Activated naive CD4-positive, alpha-beta T cell treated with anti-CD3 and anti-CD28 coated beads, Interleukin-2, amount 10 ng/mL, durations not matched to agents 7 days and 5 days (primary cell): Measurements from ENCODE around the gene TEAD1.

Experiments used
- CTCF ChIA-PET: fragments of 350-600 bp; sonication (Branson Sonifier 250); formaldehyde crosslinking; loops from one replicate; lab custom pipeline; 2021; ENCODE audit warnings: antibody characterized with exemption; lab: Charles Lee
- DNase-seq: peaks from one replicate; pipeline ENCODE4 v3.0.0-alpha.2; 2020
- H3K27ac Mint-ChIP-seq: one replicate; pipeline ENCODE4 v1.8.0; 2021; ENCODE audit warnings: mild to moderate bottlenecking, moderate library complexity, mixed read lengths
- H3K27me3 Mint-ChIP-seq: one replicate; pipeline ENCODE4 v1.8.0; 2021; ENCODE audit warnings: mild to moderate bottlenecking, mixed read lengths
- H3K36me3 Mint-ChIP-seq: one replicate; pipeline ENCODE4 v1.8.0; 2021; ENCODE audit warnings: mixed read lengths
- H3K4me1 Mint-ChIP-seq: one replicate; pipeline ENCODE4 v1.8.0; 2021; ENCODE audit warnings: mixed read lengths
- H3K4me3 Mint-ChIP-seq: one replicate; pipeline ENCODE4 v1.8.0; 2021; ENCODE audit warnings: mild to moderate bottlenecking, moderate library complexity, mixed read lengths
- H3K9me3 Mint-ChIP-seq: one replicate; pipeline ENCODE4 v1.8.0; 2021; ENCODE audit warnings: mixed read lengths

Gene TEAD1

GRCh38 chr11:12769834-12770345 is 95.7 kb downstream of the TEAD1 start:
- H3K27me3 Mint-ChIP-seq = peaks cover 15% of the 10 kb centered on the region
- DNase-seq = no peak
- H3K27ac Mint-ChIP-seq = no peak overlapping the region
- H3K36me3 Mint-ChIP-seq = no peaks in the 10 kb centered on the region
- H3K4me3 Mint-ChIP-seq = no peak overlapping the region
- H3K9me3 Mint-ChIP-seq = no peaks in the 10 kb centered on the region
- H3K4me1 Mint-ChIP-seq = peaks cover 6% of the 10 kb centered on the region
- CTCF ChIA-PET = no interaction called here

GRCh38 chr11:12770435-12770834 is 96.2 kb downstream of the TEAD1 start:
- CTCF ChIA-PET = no interaction called here
- Mint-ChIP-seq H3K4me1 (peaks cover 6% of the 10 kb centered on the region), H3K36me3 (no peaks in the 10 kb centered on the region), H3K27ac (no peak overlapping the region), H3K9me3 (no peaks in the 10 kb centered on the region), H3K27me3 (peaks cover 14% of the 10 kb centered on the region), H3K4me3 (no peak overlapping the region)
- DNase-seq = no peak

- CTCF ChIA-PET = no interaction called here
- H3K4me1 Mint-ChIP-seq = peaks cover 6% of the 10 kb centered on the region
- no peak for DNase-seq
Measured at GRCh38 chr11:12770966-12771597, 96.9 kb downstream of the TEAD1 start.

GRCh38 chr11:12771875-12772274 is 97.7 kb downstream of the TEAD1 start:
- DNase-seq = no peak
- CTCF ChIA-PET = no interaction called here
- H3K27ac Mint-ChIP-seq = no peak overlapping the region

More at GRCh38 chr11:12770966-12771597, 96.9 kb downstream of the TEAD1 start:
- Mint-ChIP-seq H3K4me3 (no peak overlapping the region), H3K27ac (no peak overlapping the region), H3K9me3 (no peaks in the 10 kb centered on the region), H3K27me3 (peaks cover 14% of the 10 kb centered on the region), H3K36me3 (no peaks in the 10 kb centered on the region)

GRCh38 chr11:12772324-12772723 is 98.1 kb downstream of the TEAD1 start:
- Mint-ChIP-seq H3K4me3 (no peak overlapping the region), H3K27ac (no peak overlapping the region), H3K36me3 (no peaks in the 10 kb centered on the region), H3K9me3 (no peaks in the 10 kb centered on the region), H3K27me3 (peaks cover 10% of the 10 kb centered on the region), H3K4me1 (peaks cover 6% of the 10 kb centered on the region)
- CTCF ChIA-PET = no interaction called here
- DNase-seq = no peak

More at GRCh38 chr11:12771875-12772274, 97.7 kb downstream of the TEAD1 start:
- Mint-ChIP-seq H3K27me3 (peaks cover 12% of the 10 kb centered on the region), H3K4me1 (peaks cover 6% of the 10 kb centered on the region), H3K9me3 (no peaks in the 10 kb centered on the region), H3K36me3 (no peaks in the 10 kb centered on the region), H3K4me3 (no peak overlapping the region)

GRCh38 chr11:12773591-12773990 is 99.4 kb downstream of the TEAD1 start:
- Mint-ChIP-seq H3K4me1 (peaks cover 6% of the 10 kb centered on the region), H3K9me3 (no peaks in the 10 kb centered on the region), H3K4me3 (no peak overlapping the region), H3K27me3 (peaks cover 5% of the 10 kb centered on the region), H3K27ac (no peak overlapping the region), H3K36me3 (no peaks in the 10 kb centered on the region)
- DNase-seq = no peak
- CTCF ChIA-PET = no interaction called here

- H3K9me3 Mint-ChIP-seq = no peaks in the 10 kb centered on the region
- H3K27ac Mint-ChIP-seq = no peak overlapping the region
- peaks cover 6% of the 10 kb centered on the region for H3K4me1 Mint-ChIP-seq
- H3K4me3 Mint-ChIP-seq = no peak overlapping the region
- peaks cover 5% of the 10 kb centered on the region for H3K27me3 Mint-ChIP-seq
- CTCF ChIA-PET = no interaction called here
- no peak for DNase-seq
- no peaks in the 10 kb centered on the region for H3K36me3 Mint-ChIP-seq
Measured at GRCh38 chr11:12775955-12776354, 101.7 kb downstream of the TEAD1 start.

GRCh38 chr11:12777208-12777874 is 103.1 kb downstream of the TEAD1 start:
- no peaks in the 10 kb centered on the region for H3K9me3 Mint-ChIP-seq

GRCh38 chr11:12778240-12778905 is 104.2 kb downstream of the TEAD1 start:
- no peak overlapping the region for H3K27ac Mint-ChIP-seq
- no peaks in the 10 kb centered on the region for H3K4me1 Mint-ChIP-seq
- H3K9me3 Mint-ChIP-seq = no peaks in the 10 kb centered on the region
- no peaks in the 10 kb centered on the region for H3K36me3 Mint-ChIP-seq
- peaks cover 5% of the 10 kb centered on the region for H3K27me3 Mint-ChIP-seq
- H3K4me3 Mint-ChIP-seq = no peak overlapping the region
- CTCF ChIA-PET = no interaction called here
- no peak for DNase-seq

More at GRCh38 chr11:12777208-12777874, 103.1 kb downstream of the TEAD1 start:
- CTCF ChIA-PET = no interaction called here
- no peak overlapping the region for H3K4me3 Mint-ChIP-seq
- H3K27ac Mint-ChIP-seq = no peak overlapping the region
- DNase-seq = no peak
- H3K4me1 Mint-ChIP-seq = no peaks in the 10 kb centered on the region
- H3K36me3 Mint-ChIP-seq = no peaks in the 10 kb centered on the region
- peaks cover 1% of the 10 kb centered on the region for H3K27me3 Mint-ChIP-seq

- CTCF ChIA-PET = no interaction called here
- H3K27me3 Mint-ChIP-seq = peaks cover 31% of the 10 kb centered on the region
- H3K36me3 Mint-ChIP-seq = no peaks in the 10 kb centered on the region
- no peaks in the 10 kb centered on the region for H3K4me1 Mint-ChIP-seq
- H3K27ac Mint-ChIP-seq = no peak overlapping the region
- no peak for DNase-seq
- H3K9me3 Mint-ChIP-seq = no peaks in the 10 kb centered on the region
- no peak overlapping the region for H3K4me3 Mint-ChIP-seq
Measured at GRCh38 chr11:12783765-12784164, 109.5 kb downstream of the TEAD1 start.

GRCh38 chr11:12784445-12784844 is 110.2 kb downstream of the TEAD1 start:
- Mint-ChIP-seq H3K36me3 (no peaks in the 10 kb centered on the region), H3K4me3 (no peak overlapping the region), H3K27ac (no peak overlapping the region), H3K9me3 (no peaks in the 10 kb centered on the region), H3K4me1 (no peaks in the 10 kb centered on the region), H3K27me3 (peaks cover 31% of the 10 kb centered on the region)
- DNase-seq = no peak
- CTCF ChIA-PET = no interaction called here

- CTCF ChIA-PET = no interaction called here
- H3K36me3 Mint-ChIP-seq = no peaks in the 10 kb centered on the region
Measured at GRCh38 chr11:12784987-12785386, 110.8 kb downstream of the TEAD1 start.

GRCh38 chr11:12785901-12786300 is 111.7 kb downstream of the TEAD1 start:
- Mint-ChIP-seq H3K27ac (no peak overlapping the region), H3K36me3 (no peaks in the 10 kb centered on the region), H3K27me3 (peaks cover 37% of the 10 kb centered on the region), H3K4me3 (no peak overlapping the region), H3K9me3 (no peaks in the 10 kb centered on the region), H3K4me1 (no peaks in the 10 kb centered on the region)
- DNase-seq = no peak
- CTCF ChIA-PET = no interaction called here

More at GRCh38 chr11:12784987-12785386, 110.8 kb downstream of the TEAD1 start:
- H3K27me3 Mint-ChIP-seq = peaks cover 35% of the 10 kb centered on the region
- no peak overlapping the region for H3K4me3 Mint-ChIP-seq
- DNase-seq = no peak
- H3K4me1 Mint-ChIP-seq = no peaks in the 10 kb centered on the region
- H3K9me3 Mint-ChIP-seq = no peaks in the 10 kb centered on the region
- no peak overlapping the region for H3K27ac Mint-ChIP-seq

GRCh38 chr11:12786450-12786849 is 112.2 kb downstream of the TEAD1 start:
- H3K4me3 Mint-ChIP-seq = no peak overlapping the region
- CTCF ChIA-PET = no interaction called here

More at GRCh38 chr11:12786450-12786849, 112.2 kb downstream of the TEAD1 start:
- Mint-ChIP-seq H3K27me3 (peaks cover 37% of the 10 kb centered on the region), H3K27ac (no peak overlapping the region), H3K9me3 (no peaks in the 10 kb centered on the region), H3K4me1 (no peaks in the 10 kb centered on the region), H3K36me3 (no peaks in the 10 kb centered on the region)
- DNase-seq = no peak
